OCI-M1 (cell line): ENCODE results near the gene BST2.

ENCODE experiments used
- DNase-seq: peaks from one replicate; lab custom pipeline; 2025; lab: John Stamatoyannopoulos, UW

The BST2 gene, protein sequence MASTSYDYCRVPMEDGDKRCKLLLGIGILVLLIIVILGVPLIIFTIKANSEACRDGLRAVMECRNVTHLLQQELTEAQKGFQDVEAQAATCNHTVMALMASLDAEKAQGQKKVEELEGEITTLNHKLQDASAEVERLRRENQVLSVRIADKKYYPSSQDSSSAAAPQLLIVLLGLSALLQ

DNA sequence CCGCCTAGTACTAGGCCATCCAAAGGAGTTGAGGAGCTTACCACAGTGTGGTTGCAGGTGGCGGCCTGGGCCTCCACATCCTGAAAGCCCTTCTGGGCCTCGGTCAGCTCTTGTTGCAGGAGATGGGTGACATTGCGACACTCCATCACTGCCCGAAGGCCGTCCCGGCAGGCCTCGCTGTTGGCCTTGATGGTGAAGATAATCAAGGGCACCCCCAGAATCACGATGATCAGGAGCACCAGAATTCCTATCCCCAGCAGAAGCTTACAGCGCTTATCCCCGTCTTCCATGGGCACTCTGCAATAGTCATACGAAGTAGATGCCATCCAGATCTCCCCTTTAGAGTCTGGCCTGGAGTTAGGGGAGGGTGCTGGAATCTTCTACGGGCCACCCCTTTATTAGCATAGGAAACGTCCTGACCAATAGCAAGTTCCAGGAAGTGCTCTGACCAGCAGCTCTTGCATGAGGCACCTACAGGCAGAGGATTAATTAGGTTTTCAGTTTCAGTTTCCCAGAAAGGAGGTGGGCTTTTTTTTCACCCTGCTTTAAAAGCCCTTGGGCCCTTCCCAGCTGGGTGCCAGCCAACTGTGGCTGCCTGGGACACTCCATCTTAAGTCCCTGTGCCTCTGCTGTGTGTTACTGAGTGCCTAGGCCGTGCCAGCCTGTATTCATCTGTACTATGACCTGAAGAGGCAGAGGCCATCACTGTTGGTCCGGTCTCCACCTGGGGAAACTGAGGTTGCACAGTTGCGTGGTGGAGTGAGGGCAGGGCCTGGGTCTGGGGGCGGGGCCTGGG is at the start of gene BST2:
Gene BST2 (minus strand): TSS at position 381 of the 796 bp plus-strand sequence. CDS start 55 bp downstream, at position 326.
- DNase-seq: peak; percentile 95

DNA sequence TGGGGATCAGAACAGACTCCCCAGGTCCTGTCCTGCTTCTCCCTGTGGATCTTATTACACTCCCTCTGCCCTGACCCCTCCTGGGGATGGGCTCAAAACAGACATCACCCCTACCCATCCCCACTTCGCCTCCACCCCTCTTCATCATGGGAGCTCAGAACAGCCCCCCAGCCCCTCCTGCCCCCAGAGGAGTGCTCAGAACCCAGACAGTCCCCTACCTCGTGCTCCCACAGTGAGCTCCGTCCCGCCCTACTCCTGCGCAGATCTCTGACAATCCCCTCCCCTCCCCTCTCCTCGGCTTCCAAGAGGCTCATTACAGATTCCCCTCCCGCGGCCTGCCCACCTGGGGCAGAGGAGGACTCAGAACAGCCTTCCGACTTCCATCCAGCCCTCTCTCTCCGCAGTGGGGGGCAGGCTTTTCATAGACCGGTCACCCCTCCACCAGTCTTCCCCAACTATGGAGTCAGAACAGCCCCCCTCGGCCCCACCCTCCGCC is 49.2 kb upstream of the BST2 start:
- DNase-seq: no peak

DNA sequence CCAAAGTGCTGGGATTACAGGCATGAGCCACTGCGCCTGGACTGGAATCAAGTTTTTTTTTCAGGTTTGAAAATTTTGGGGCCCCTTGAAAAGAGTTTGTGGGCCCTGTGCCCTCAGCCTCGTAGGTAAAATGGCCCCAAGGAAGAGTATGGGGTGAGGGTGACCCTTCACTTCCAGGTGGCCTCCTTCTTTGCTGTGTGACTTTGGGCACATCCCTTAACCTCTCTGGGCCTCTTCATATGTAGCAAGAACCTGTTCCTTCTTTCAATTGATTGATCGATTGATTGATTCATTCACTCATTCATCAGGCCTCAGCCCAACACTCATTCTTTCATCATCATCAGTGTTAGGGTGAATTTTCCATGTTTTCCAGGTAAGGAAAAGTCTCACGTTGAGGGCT is 46.4 kb upstream of the BST2 start:
- DNase-seq: no peak

DNA sequence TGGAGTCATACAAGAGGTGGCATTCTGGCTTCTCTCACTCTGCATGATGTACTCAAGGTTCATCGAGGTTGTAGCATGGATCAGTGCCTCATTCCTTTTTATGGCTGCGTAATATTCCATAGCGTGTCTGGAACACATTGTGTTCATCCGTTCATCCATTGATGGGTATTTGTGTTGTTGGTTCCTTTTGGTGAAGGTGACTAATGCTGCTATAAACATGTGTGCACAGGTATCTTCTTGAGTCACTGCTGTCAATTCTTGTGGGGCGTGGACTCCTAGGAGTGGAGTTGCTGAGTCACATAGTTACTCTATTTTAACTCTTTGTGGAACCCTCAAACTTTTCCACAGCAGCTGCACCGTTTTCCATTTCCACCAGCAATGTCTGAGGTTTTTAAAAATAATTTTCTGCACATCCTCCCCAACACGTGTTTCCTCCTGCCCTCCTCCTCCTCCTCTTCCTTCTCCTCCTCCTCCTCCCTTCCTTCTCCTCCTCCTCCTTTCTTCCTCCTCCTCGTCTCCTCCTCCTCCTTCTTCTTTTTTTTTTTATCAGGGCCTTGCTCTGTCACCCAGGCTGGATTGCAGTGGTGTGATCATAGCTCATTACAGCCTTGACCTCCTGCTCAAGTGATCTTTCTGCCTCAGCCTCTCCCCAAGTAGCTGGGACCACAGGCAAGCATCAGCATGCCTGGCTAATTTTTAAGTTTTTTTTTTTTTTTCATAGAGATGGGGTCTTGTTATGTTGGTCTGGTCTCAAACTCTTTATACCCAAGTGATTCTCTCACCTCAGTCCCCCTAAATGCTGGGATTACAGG is 45.0 kb upstream of the BST2 start:
- peak; percentile 43 for DNase-seq

DNA sequence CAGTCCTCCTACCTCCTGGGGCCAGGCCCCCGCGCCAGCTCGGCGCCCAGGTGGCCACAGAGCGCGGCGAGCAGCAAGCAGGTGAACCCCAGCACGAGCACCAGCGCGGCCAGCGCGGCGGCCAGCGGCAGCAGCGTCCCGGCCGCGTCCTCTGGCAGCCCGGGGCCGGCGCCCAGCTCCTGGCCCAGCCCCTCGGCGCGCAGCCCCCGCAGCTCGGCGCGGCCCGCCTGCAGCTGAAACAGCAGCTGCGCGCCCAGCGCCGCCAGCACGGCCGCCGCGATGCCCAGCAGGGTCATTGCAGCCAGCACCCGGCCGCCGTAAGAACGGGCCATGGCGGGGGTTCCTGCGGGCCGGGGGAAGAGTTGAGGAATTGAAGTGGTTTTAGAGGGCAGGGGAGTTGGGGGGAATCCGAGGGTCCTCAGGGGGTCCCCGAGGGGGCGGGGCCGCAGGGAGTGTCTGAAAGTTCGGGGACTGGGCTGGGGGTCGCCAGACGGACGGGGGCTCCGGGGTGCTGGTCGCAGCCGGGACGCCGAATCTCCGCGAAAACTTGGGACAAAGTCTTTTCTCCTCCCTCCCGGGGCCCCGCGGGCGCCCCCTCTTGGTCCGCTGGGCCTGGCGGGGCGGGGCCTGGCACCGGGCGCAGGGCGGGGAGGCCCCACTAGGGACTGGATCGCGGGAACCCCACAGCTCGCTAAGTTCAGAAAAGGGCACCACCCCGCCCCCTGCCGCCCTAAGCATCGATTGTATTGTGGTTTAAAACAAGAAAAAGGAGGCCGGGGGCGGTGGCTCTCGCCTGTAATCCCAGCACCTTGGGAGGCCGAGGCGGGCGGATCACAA is 42.9 kb upstream of the BST2 start, which contains the start of gene TMEM221:
Gene TMEM221 (minus strand): TSS at position 538 of the 837 bp plus-strand sequence. CDS start 206 bp downstream, at position 332.
- DNase-seq: peak; percentile 48

DNA sequence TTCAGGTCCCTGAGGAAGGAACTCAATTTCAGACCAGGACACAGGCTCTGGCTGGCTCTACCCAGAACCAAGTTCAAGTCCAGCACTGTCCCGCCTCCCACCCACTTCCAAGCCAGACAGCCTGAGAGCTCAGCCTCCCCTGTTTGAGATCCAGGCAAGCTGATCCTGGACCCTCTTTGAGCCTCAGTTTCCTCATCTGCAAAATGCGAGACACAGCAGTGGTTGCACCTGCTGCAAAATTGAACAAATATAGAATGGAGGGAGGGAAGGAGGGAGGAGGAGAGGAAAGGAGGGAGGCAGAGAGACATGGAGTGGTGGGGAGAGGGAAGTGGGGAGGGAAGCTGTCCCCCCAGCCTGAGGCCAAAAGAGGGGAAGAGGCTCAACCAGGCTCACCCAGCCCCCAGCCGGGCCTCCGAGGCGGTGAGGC is 42.3 kb upstream of the BST2 start:
- no peak for DNase-seq

DNA sequence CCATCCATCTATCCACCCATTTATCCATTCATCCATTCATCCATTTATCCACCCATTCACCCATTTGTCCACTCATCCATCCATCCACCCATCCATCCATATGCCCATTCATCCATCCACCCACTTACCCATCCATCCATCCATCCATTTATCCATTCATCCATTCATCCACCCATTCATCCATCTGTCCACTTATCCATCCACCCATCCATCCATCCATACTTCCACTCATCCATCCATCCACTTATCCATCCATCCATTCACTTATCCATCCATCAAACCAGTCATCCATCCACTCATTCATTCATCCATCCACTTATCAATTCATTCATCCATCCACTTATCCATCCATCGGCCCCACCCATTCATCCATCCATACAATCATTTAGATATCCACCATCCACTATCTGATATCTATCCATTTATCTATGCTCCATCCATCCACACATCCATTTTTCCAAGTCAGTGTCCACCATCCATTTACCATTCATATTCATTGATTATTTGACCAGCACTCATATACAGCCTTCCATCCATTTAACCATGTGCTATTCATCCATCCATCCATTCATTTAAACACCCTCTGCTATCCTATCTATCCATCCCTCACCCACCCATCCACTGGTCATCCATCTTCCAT is 40.2 kb upstream of the BST2 start:
- no peak for DNase-seq

DNA sequence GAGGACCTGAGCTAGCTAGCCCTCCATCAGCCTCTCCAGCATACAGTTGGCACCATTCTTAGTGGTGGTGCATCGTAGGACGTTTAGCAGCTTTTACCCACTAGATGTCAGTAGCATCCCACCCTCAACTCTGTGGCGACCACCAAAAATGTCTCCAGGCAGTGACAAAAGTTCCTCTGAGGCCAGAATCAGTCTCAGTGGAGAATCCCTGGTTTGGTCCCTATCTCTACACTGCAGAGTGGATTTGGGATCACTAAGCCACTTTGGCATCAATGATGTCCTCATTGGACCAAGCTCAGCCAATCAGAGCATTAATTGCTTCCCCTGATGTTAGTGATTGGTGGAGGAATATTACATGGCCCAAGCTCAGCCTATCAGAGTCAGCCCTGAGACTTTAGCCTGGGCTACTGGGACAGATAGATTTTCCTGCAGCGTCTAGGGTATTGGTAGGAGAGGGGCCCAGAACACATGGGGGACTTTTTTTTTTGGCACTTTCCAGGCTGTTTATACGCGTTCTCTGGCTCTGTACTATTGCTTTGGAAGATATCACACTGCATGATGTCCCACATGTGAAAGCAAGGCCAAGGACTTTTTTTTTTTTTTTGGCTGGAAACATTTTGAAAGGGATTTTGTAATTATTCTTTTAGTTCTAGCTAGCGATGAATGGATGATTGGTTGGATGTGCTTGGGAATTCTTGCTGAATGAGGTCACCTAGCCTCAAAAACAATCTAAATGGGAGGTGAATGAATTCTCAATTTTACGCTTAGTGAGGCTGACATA is 36.0 kb upstream of the BST2 start:
- DNase-seq: peak; percentile 27

DNA sequence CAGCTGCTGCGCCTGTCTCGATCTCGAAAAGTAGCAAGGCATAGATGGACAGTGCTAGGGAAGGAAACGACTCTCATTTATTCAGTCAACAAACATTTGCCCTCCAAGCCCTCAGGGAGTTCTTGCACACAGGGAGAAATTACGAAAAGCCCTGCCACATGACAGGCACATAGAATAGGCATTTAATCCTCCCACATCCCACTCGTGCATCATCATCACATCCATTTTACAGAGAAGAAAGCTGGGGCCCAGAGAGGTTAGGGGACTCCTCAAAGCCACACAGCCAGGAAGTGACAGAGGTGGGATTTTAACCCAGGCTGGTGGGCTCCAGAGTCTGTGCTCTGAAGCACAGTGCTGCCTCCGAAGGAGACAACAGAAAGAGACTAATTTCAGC is 31.4 kb upstream of the BST2 start:
- no peak for DNase-seq

DNA sequence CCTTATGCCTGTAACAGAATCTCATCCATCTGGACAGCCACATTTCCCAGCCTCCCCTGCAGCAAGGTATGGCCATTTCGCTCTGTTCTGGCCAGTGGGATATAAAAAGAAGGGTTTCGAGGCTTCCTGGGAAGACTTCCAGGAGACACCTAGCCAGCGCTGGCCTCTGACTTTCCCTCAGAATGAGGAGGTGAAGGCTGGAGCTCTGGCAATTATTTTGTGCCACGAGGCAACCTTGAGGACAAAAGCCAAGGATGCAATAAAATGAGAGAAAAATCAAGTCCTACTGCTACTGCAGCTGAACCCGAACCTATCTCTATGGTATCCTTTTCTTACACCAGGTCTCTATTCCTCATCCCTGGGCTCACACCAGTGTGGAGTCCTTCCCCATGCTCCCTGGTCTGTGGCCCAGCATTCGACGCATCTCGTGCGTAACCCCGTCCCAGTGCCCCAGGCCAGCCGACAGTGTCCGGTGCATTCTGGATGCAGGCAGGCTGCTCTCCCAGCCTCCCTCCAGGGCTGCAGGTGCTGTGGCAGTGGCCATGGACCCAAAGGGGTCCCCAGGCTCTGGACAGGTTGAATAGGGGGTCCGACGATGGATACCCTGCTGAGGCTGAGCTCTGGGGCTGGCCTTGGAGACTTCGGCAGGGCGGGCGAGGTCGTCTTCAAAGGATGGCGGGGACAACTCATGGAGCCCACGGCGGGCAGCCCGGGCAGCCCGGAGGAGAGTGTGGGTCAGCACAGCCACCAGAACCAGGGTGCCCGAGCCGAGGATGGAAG is 30.9 kb upstream of the BST2 start:
- DNase-seq: no peak

DNA sequence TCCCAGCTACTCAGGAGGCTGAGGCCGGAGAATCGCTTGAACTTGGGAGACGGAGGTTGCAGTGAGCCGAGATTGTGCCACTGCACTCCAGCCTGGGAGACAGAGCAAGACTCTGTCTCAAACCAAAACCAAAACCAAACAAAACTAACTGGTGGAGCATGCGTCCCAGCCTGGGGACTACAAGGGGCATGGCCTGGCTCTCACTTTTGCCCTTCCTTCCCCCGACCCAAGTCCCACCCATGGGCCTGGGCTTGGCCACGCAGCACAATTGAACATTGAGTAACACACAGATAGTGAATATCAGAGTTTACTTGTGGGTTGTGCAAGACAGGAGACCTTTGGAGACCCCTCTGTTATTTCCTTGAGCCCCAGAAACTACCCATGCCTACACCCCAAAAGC is 29.8 kb upstream of the BST2 start:
- DNase-seq: no peak

DNA sequence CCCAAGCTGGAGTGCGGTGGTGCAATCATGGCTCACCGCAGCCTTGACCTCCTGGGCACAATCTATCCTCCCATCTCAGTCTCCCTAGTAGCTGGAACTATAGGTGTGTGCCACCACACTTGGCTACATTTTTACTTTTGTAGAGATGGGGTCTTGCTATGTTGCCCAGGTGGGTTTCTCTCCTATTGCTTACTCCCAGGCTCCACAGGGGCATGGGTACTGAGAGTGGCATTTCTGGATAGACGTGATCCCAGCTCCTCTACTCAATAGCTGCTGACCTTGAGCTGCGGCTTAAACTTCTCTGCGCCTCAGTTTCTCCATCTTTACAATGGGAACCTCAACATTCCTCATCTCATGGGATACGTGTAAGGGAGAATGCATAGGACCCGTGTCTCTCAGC is 26.0 kb upstream of the BST2 start:
- DNase-seq: no peak

DNA sequence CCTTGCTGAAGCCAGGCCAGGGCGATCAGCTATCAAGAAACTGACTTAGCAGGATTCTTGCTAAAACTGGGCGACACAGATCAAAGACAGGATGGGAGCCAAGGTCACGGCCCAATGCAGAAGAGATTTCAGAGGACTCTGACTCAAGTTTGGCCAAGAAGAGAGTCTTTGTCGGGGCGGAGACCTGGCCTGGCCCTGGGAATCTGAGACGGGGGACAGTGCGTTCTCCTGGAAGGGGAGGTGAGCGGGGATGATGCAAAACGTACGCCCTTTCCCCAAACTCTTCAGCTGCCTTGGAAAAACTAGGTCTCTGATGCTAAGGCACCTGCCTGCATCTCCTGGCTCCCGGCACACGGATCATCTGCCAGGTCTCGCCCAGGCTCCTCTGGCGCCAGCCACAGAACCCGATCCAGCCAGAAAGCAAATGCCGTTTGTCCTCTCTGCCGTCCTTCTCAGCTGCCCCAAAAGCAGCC is 24.2 kb upstream of the BST2 start:
- no peak for DNase-seq

DNA sequence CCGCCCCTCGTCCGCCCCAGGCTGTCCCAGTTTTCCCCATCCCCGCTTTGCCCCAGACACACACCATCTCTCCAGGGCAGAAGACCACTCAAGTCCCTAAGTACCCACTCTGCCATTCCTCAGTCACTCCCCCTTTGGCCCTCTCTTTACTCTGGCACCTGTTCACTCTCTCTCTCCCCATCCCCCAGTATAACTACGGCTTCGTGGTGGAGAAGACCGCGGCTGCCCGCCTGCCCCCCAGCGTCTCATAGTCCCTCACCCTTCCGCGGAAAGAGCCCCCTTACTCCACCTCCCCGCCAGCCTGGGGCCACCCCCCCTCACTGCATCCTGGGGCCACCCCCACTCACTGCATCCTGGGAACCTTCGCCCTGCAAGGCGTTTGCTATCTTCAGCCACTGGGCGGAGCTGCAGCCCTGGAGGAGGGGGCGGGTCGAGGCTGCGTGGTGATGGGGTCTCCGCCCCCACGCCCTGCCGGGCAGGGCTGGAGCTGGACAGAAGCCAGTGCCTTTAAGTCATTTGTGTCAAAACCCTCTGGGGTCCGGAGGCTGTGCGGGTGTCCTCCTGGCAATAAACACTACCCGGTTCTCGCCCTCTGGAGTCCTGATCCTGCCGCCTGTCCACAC is 19.4 kb upstream of the BST2 start:
- peak; percentile 77 for DNase-seq

DNA sequence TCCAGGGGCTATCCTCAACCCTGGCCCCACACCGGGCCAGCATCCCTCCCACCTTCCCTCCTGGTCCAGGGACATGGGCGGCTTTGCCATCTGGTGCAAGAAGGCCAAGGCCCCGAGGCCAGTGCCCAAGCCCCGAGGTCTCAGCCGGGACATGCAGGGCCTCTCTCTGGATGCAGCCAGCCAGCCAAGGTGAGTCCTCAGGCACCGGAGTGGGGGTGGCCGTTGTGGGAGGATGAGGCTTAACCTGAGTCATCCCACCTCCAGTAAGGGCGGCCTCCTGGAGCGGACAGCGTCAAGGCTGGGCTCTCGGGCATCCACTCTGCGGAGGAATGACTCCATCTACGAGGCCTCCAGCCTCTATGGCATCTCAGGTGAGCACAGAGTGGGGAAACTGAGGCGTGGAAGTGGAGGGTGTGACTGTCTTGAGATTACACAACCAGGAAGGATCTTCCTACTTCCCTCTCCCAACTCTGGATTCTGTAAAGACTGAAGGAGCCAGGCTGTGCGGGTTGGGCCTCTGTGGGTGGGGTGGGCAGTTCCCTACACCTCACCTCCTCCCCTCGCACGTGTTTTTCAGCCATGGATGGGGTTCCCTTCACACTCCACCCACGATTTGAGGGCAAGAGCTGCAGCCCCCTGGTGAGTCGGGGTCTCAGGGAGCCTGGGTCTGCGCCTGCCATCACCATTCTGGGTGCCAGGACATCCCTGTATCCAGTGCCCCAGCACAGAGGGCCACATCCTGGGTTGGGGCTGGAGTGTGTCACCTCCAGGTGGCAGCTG is 18.2 kb upstream of the BST2 start:
- no peak for DNase-seq

DNA sequence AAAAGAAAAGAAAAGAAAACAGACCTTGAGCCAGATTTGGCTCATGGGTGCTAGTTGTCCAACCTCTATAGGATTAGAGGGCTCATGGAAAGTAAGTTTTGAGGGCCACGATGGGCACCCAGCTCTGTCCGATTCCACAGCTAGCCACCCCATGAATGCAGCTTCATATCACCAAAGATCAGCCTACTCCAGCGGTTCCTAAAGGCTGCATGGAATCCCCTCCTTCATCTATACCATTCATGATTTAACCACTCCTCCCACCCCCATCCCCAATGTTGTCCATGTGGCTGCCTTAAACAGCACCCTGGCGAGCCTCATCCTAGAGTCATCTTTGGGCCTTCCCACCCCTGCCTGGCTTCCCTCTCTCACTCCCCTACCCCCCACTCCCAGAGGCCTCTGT is 16.5 kb upstream of the BST2 start:
- DNase-seq: no peak

DNA sequence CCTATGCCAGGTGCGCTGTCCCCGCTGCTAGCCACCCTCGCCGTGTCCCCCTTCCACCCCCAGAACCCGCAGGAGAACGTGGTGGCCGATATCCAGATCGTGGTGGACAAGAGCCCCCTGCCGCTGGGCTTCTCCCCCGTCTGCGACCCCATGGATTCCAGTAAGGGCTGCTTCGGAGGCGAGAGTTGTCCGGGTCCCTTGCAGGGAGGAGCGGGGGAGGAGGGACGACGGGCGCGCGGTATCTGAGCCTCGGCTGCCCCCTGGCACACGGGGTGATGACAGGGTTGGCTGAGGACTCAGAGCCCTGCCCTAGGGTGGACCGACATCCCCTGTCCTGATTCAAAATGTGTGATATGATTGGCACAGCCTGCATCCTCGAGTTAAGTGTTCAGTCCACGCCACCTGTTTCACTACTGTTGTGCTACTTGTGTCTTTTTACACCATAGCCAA is 15.1 kb upstream of the BST2 start:
- DNase-seq: peak; percentile 59
